Endothelial cell of umbilical vein (primary cell): ENCODE data around the gene ITIH5. TPM values are rescaled to one million over a fixed set of nuclear protein-coding genes. Genes with fewer than 3 reads are reported as not detected.

ENCODE experiments used
- BruUV-seq: library from RNA; stranded (reverse); fragments of 400-500 nt; replicated peaks from 2 replicates; lab custom pipeline; 2021; lab: Mats Ljungman, UMichigan
- CTCF ChIA-PET: fragments of 300-600, 350-600 bp; sonication (Branson Sonifier 250); formaldehyde crosslinking; loops from one replicate; lab custom pipeline; 2021; ENCODE audit warnings: antibody characterized with exemption, inconsistent platforms; lab: Charles Lee
- POLR2A ChIA-PET: fragments of 300-600, 350-600 bp; sonication (Branson Sonifier 250); formaldehyde crosslinking; loops from one replicate; lab custom pipeline; 2021; ENCODE audit warnings: antibody characterized with exemption, inconsistent platforms; lab: Charles Lee
- DNase-seq: peaks from one replicate; pipeline ENCODE4 v3.0.0-alpha.2; 2011; ENCODE audit warnings: low read depth, low spot score
- FAIRE-seq: peaks from 2 replicates; lab custom pipeline; 2011; peaks lifted over from hg19 to GRCh38; lab: Jason Lieb, UNC
- H2AFZ ChIP-seq: 2 replicates; pipeline ENCODE4 v1.6.0; 2012; ENCODE audit warnings: low read depth, low read length, control low read depth, inconsistent platforms
- H3K27ac ChIP-seq: 2 replicates; pipeline ENCODE4 v1.5.1; 2011; ENCODE audit warnings: low read depth, mild to moderate bottlenecking, control low read depth, low read length, moderate library complexity; ENCODE audit not compliant: insufficient read depth
- H3K27me3 ChIP-seq, 2 experiments: 2 replicates each; pipeline versions ENCODE4 v1.6.0 to v1.6.1; 2011; ENCODE audit warnings: low read length in 2 of 2, mixed read lengths in 1 of 2; ENCODE audit not compliant: control insufficient read depth in 2 of 2, insufficient read depth in 2 of 2
- H3K36me3 ChIP-seq, 2 experiments: 2 replicates in 1 of 2; 3 replicates in 1 of 2; pipeline ENCODE4 v1.5.1; 2011; ENCODE audit warnings: low read length in 2 of 2, mild to moderate bottlenecking in 1 of 2, moderate library complexity in 1 of 2; ENCODE audit not compliant: control insufficient read depth in 2 of 2, insufficient read depth in 2 of 2; ENCODE audit errors: extremely low read depth in 1 of 2
- H3K4me1 ChIP-seq: 3 replicates; pipeline ENCODE4 v1.5.1; 2011; ENCODE audit warnings: mild to moderate bottlenecking, low read length; ENCODE audit not compliant: control insufficient read depth, insufficient read depth; ENCODE audit errors: extremely low read depth
- H3K4me2 ChIP-seq: 2 replicates; pipeline ENCODE4 v1.6.1; 2011; ENCODE audit warnings: low read length, control low read depth, mixed read lengths; ENCODE audit not compliant: insufficient read depth
- H3K4me3 ChIP-seq, 3 experiments: fragments of 200-600 bp in 1 of 3; sonication (generic), shearing (Covaris generic) in 1 of 3; replicated peaks in 1 of 3; 2 replicates each; pipeline ENCODE4 v1.5.1; 2011 to 2016; ENCODE audit warnings: control low read depth in 3 of 3, low read length in 3 of 3, mild to moderate bottlenecking in 2 of 3, inconsistent platforms in 1 of 3, low read depth in 1 of 3, moderate library complexity in 1 of 3; ENCODE audit not compliant: insufficient read depth in 1 of 3
- H3K79me2 ChIP-seq: 2 replicates; pipeline ENCODE4 v1.6.0; 2012; ENCODE audit warnings: low read length, inconsistent platforms; ENCODE audit not compliant: control insufficient read depth, insufficient read depth
- H3K9ac ChIP-seq: replicated peaks from 2 replicates; pipeline ENCODE3; 2011; ENCODE audit warnings: low read length, control low read depth; ENCODE audit not compliant: insufficient read depth; ENCODE audit errors: extremely low read depth
- H3K9me1 ChIP-seq: replicated peaks from 3 replicates; pipeline ENCODE4 v1.6.0; 2011; ENCODE audit warnings: mild to moderate bottlenecking, low read length; ENCODE audit not compliant: control insufficient read depth, insufficient read depth; ENCODE audit errors: extremely low read depth
- H3K9me3 ChIP-seq: replicated peaks from 2 replicates; pipeline ENCODE4 v1.5.1; 2012; ENCODE audit warnings: low read length, inconsistent platforms; ENCODE audit not compliant: control insufficient read depth, insufficient read depth
- H4K20me1 ChIP-seq: replicated peaks from 2 replicates; pipeline ENCODE3; 2011; ENCODE audit warnings: mild to moderate bottlenecking, low read length; ENCODE audit not compliant: control insufficient read depth, insufficient read depth; ENCODE audit errors: extremely low read depth
- CTCF ChIP-seq, 2 donors: IDR thresholded peaks; 1 replicate in 1 of 2; 2 replicates in 1 of 2; pipeline ENCODE4 v1.5.1; 2011; ENCODE audit warnings: low read length in 2 of 2, mild to moderate bottlenecking in 2 of 2, moderate library complexity in 2 of 2, control low read depth in 1 of 2, inconsistent platforms in 1 of 2, low read depth in 1 of 2; ENCODE audit not compliant: insufficient read depth in 1 of 2; ENCODE audit errors: extremely low read depth in 1 of 2
- EZH2 ChIP-seq: IDR thresholded peaks from 2 replicates; pipeline ENCODE4 v1.6.1; 2012; ENCODE audit warnings: borderline replicate concordance, low read depth, mild to moderate bottlenecking, moderate library complexity, low read length, inconsistent platforms; ENCODE audit not compliant: severe bottlenecking
- FOS ChIP-seq: IDR thresholded peaks from 2 replicates; pipeline ENCODE4 v1.6.1; 2011; ENCODE audit warnings: mild to moderate bottlenecking, low read length, moderate library complexity, borderline replicate concordance; ENCODE audit not compliant: insufficient read depth
- GATA2 ChIP-seq: IDR thresholded peaks from 2 replicates; pipeline ENCODE4 v1.7.0; 2011; ENCODE audit warnings: low read depth, mild to moderate bottlenecking, moderate library complexity, mixed read lengths, low read length; ENCODE audit not compliant: insufficient read length, insufficient read depth
- JUN ChIP-seq: IDR thresholded peaks from 2 replicates; pipeline ENCODE4 v1.6.1; 2011; ENCODE audit warnings: borderline replicate concordance, low read depth; ENCODE audit not compliant: insufficient read length, insufficient read depth
- MAX ChIP-seq: IDR thresholded peaks from 2 replicates; pipeline ENCODE4 v1.6.1; 2011; ENCODE audit not compliant: insufficient read depth, insufficient read length
- MYC ChIP-seq: IDR thresholded peaks from one replicate; pipeline ENCODE4 v1.6.1; 2011; ENCODE audit warnings: mild to moderate bottlenecking, low read depth, low read length
- POLR2A ChIP-seq: IDR thresholded peaks from 2 replicates; pipeline ENCODE4 v1.6.1; 2012; ENCODE audit warnings: low read depth, mild to moderate bottlenecking, control low read depth, low read length
- POLR2AphosphoS5 ChIP-seq: IDR thresholded peaks from 2 replicates; pipeline ENCODE4 v1.6.1; 2012; ENCODE audit warnings: low read depth, mild to moderate bottlenecking, control low read depth, low read length, moderate library complexity; ENCODE audit not compliant: insufficient read depth
- dilution Hi-C: fragments of 300-500 bp; cut with MboI; formaldehyde crosslinking; loops from one replicate; pipeline ENCODE4 v1.15.0; 2019; ENCODE audit warnings: low sequenced_read_pairs; ENCODE audit not compliant: extremely low pct_ligation_motif_present
- intact Hi-C: fragments of 100-400 bp; cut with micrococcal nuclease; formaldehyde crosslinking; loops from one replicate; pipeline ENCODE4 v1.10.0; 2022
- polyA plus RNA-seq, 4 experiments: library from polyadenylated mRNA; depleted of rRNA in 3 of 4; stranded (reverse) in 3 of 4; unstranded in 1 of 4; fragments of >200 nt; gene quantifications; 2 replicates each; pipeline versions ENCODE4 v1.2.1 to v1.2.3, GENCODE V29; 2011 to 2012; ENCODE audit warnings: missing spikeins in 1 of 4
- total RNA-seq: library from RNA; stranded (reverse); gene quantifications from 2 replicates; pipeline ENCODE4 v1.2.3, GENCODE V29; 2021

The ITIH5 gene
- total and polyA plus RNA-seq, 2 donors (not counting 3 experiments of a cell fraction or from before 2014, with no cell fraction given): not detected

DNA sequence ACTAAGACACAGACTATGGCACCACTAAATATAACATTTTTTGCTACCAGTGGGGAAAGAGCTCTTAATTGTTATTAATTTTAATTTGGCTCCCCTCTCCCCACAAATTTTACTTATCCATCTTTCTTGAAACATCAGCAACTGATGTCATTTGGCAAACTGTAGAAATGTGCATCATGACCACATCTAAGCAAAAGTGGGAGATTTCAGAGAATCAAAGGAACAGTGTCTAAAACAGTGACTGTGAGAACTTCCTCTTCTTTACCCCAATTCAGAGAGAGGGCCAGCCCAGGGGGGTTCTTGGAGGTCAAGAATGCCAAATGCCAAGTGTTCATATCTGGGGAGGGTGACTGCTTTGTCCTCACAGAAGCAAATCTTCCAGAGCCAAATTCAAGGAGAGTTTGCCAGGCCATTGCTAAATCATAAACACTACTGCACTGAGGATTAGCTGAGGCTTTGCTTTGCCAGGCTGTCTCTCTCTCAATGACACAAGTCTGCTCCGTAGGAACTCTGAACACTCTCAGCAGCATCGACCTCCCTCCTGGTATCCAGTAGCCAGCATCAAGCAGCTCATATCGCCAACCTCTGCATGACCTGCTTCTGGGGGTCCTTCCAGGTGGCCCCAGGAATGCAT is 65.6 kb downstream of the ITIH5 start:
- Histone ChIP-seq H3K9me1 (no peaks in the 10 kb centered on the region), H3K4me3 (no peak overlapping the region), H4K20me1 (no peaks in the 10 kb centered on the region), H3K27me3 (no peaks in the 10 kb centered on the region), H2AFZ (no peak overlapping the region), H3K36me3 (no peaks in the 10 kb centered on the region), H3K4me1 (no peaks in the 10 kb centered on the region), H3K79me2 (no peaks in the 10 kb centered on the region), H3K9ac (no peak overlapping the region), H3K27ac (no peak overlapping the region), H3K9me3 (no peaks in the 10 kb centered on the region), H3K4me2 (no peak overlapping the region)
- DNase-seq: no peak
- no TSS peak for BruUV-seq
- dilution Hi-C loops (no loop called here), intact Hi-C loops (no loop called here)
- no peak for FAIRE-seq
- TF ChIP-seq MAX (no peak), POLR2A (no peak), POLR2AphosphoS5 (no peak), EZH2 (no peak), CTCF (IDR thresholded peaks at IDR 0.05; ENCODE audit: extremely low read depth in 1 of 2, insufficient read depth in 1 of 2, low read depth in 1 of 2, low read length in 2 of 2) (no peak), FOS (no peak), JUN (no peak), MYC (no peak), GATA2 (no peak)
- POLR2A ChIA-PET: no interaction called here
- CTCF ChIA-PET: interaction anchor here (0.6 kb wide), 1 partner anchor 22 kb away, joined by 3 read pairs; no protein-coding TSS in a partner anchor
